Tibial artery (tissue), 4 donors: ENCODE data around the gene GOLGA5.
"Not testable (repeated sequence)": the region's sequence is repeated elsewhere in the genome, so short reads cannot be mapped to it uniquely, and the experiment has no call there.

Experiments used
- DNase-seq, 2 donors: peaks; one replicate each; pipeline ENCODE4 v3.0.0-alpha.2; 2019
- H3K27ac ChIP-seq, 2 donors: fragments of 200-600 bp; sonication (generic) in 1 of 2; 1 replicate in 1 of 2; 2 replicates in 1 of 2; pipeline ENCODE4 v1.5.1; 2018 to 2019; ENCODE audit warnings: mild to moderate bottlenecking in 1 of 2
- H3K27me3 ChIP-seq, 2 donors: fragments of 200-600 bp; sonication (generic) in 1 of 2; one replicate each; pipeline versions ENCODE4 v1.5.1 to v1.6.0; 2016 to 2019
- H3K36me3 ChIP-seq, 3 donors: fragments of 200-600 bp; sonication (generic) in 2 of 3; one replicate each; pipeline ENCODE4 v1.5.1; 2016 to 2019; ENCODE audit warnings: mild to moderate bottlenecking in 2 of 3
- H3K4me1 ChIP-seq, 4 donors: fragments of 200-600 bp; sonication (generic) in 2 of 4; 1 replicate in 3 of 4; 2 replicates in 1 of 4; pipeline ENCODE4 v1.5.1; 2016 to 2019
- H3K4me3 ChIP-seq, 2 donors: fragments of 200-600 bp; sonication (generic) in 1 of 2; 1 replicate in 1 of 2; 2 replicates in 1 of 2; pipeline ENCODE4 v1.5.1; 2018 to 2019; ENCODE audit warnings: mild to moderate bottlenecking in 2 of 2
- H3K9me3 ChIP-seq, 3 donors: fragments of 200-600 bp; sonication (generic) in 1 of 3; one replicate each; pipeline ENCODE4 v1.5.1; 2016 to 2019
- CTCF ChIP-seq, 2 experiments: fragments of 200-600 bp in 1 of 2; fragments of 450-650 bp in 1 of 2; IDR thresholded peaks; one replicate each; pipeline ENCODE4 v1.5.1; 2017 to 2019; ENCODE audit warnings: antibody characterized with exemption in 2 of 2, mild to moderate bottlenecking in 1 of 2, moderate library complexity in 1 of 2
- intact Hi-C: fragments of 100-400 bp; cut with DNase I; formaldehyde crosslinking; loops from one replicate; pipeline ENCODE4 v1.15.0; 2023; ENCODE audit warnings: low total_unique reads

The GOLGA5 gene

GRCh38 chr14:92793709-92794546 lies at the start of gene GOLGA5:
TSS of gene GOLGA5 (plus strand) at chr14:92794305. CDS start at chr14:92797438, 3,133 bp downstream.
- H3K27me3 ChIP-seq = no peaks in the 10 kb centered on the region
- H3K27ac ChIP-seq = peak within 1 kb of the TSS; percentile 89 to 96
- H3K4me1 ChIP-seq = peaks cover 0 to 22% (median 10%) of the 10 kb centered on the region in 4 donors
- TF ChIP-seq CTCF (IDR thresholded peaks at IDR 0.05) = peak in 1 of 2 experiments; percentile 42
- intact Hi-C loops = loop anchor here (5.0 kb wide), 1 partner anchor 42 kb away; no protein-coding TSS in a partner anchor
- peak within 1 kb of the TSS; percentile 84 to 96 for H3K4me3 ChIP-seq
- DNase-seq = peak; percentile 96 to 99
- H3K9me3 ChIP-seq = peaks cover 0 to 14% (median 0%) of the 10 kb centered on the region in 3 donors
- H3K36me3 ChIP-seq = peaks cover 15 to 18% (median 16%) of the 10 kb centered on the region in 3 donors

- H3K27ac ChIP-seq = peak overlapping the region; percentile 91 to 92
- H3K9me3 ChIP-seq = no peaks in the 10 kb centered on the region
- DNase-seq = no peak
- H3K4me1 ChIP-seq = peaks cover 0 to 24% (median 9%) of the 10 kb centered on the region in 4 donors
- no peaks in the 10 kb centered on the region for H3K27me3 ChIP-seq
- intact Hi-C loops = no loop called here
- H3K4me3 ChIP-seq = peak overlapping the region; percentile 61 to 81
- no peak for TF ChIP-seq CTCF (IDR thresholded peaks at IDR 0.05)
- H3K36me3 ChIP-seq = peaks cover 0 to under 1% (median 0%) of the 10 kb centered on the region in 3 donors
Observed at GRCh38 chr14:92747701-92748258, 46.3 kb upstream of the GOLGA5 start.

GRCh38 chr14:92748259-92749016 lies 45.7 kb upstream of the GOLGA5 start, which contains the start of gene LGMN:
TSS of gene LGMN (minus strand) at chr14:92748627. CDS start at chr14:92732786, 15,841 bp downstream.
- peak; percentile 98 to 99 for DNase-seq
- H3K9me3 ChIP-seq = no peaks in the 10 kb centered on the region
- H3K4me1 ChIP-seq = peaks cover 0 to 24% (median 9%) of the 10 kb centered on the region in 4 donors
- intact Hi-C loops = no loop called here
- H3K36me3 ChIP-seq = no peaks in the 10 kb centered on the region
- H3K4me3 ChIP-seq = peak within 1 kb of the TSS; percentile 61 to 81
- H3K27ac ChIP-seq = peak within 1 kb of the TSS; percentile 91 to 92
- H3K27me3 ChIP-seq = no peaks in the 10 kb centered on the region
- TF ChIP-seq CTCF (IDR thresholded peaks at IDR 0.05) = no peak

- H3K27me3 ChIP-seq, H3K36me3 ChIP-seq, H3K4me3 ChIP-seq, H3K9me3 ChIP-seq, DNase-seq: not testable (repeated sequence)
- H3K4me1 ChIP-seq = peaks cover 0 to 24% (median 9%) of the 10 kb centered on the region in 4 donors
- intact Hi-C loops = loop anchor here (5.0 kb wide), 1 partner anchor 42 kb away; the partner anchor contains the start of gene GOLGA5
- peak overlapping the region; percentile 23 to 49 for H3K27ac ChIP-seq
Observed at GRCh38 chr14:92750222-92750728, 43.8 kb upstream of the GOLGA5 start.

GRCh38 chr14:92750994-92751400 lies 43.1 kb upstream of the GOLGA5 start:
- H3K9me3 ChIP-seq = no peaks in the 10 kb centered on the region
- H3K36me3 ChIP-seq = no peaks in the 10 kb centered on the region
- TF ChIP-seq CTCF (IDR thresholded peaks at IDR 0.05) = no peak
- intact Hi-C loops = loop anchor here (5.0 kb wide), 1 partner anchor 41 kb away; the partner anchor contains the start of gene GOLGA5
- H3K27ac ChIP-seq = peak overlapping the region; percentile 23 to 49
- peak overlapping the region in 1 of 2 donors; percentile 5 for H3K4me3 ChIP-seq
- H3K27me3 ChIP-seq = no peaks in the 10 kb centered on the region
- H3K4me1 ChIP-seq = peaks cover 0 to 24% (median 9%) of the 10 kb centered on the region in 4 donors
- DNase-seq = peak in 1 of 2 donors; percentile 74
